OCI-LY7 (cell line): ENCODE data around the gene HTRA2. TPM values are rescaled to one million over a fixed set of nuclear protein-coding genes. Genes with fewer than 3 reads are reported as not detected.

Experiments used
- BruUV-seq: library from RNA; stranded (reverse); fragments of 400-500 nt; replicated peaks from 2 replicates; lab custom pipeline; 2021; lab: Mats Ljungman, UMichigan
- CTCF ChIA-PET: fragments of 300-600 bp; sonication (Branson Sonifier 250); formaldehyde crosslinking; loops from one replicate; lab custom pipeline; 2022; ENCODE audit warnings: antibody characterized with exemption; ENCODE audit not compliant: unreplicated experiment; lab: Charles Lee
- POLR2A ChIA-PET: fragments of 300-600 bp; sonication (Branson Sonifier 250); formaldehyde crosslinking; loops from one replicate; lab custom pipeline; 2022; ENCODE audit warnings: antibody characterized with exemption; lab: Charles Lee
- DNase-seq: peaks from one replicate; pipeline ENCODE4 v3.0.0-alpha.2; 2015; ENCODE audit warnings: low spot score
- H2AFZ ChIP-seq: fragments of 200-600 bp; sonication (generic), shearing (Covaris generic); 2 replicates; pipeline ENCODE4 v1.6.1; 2014; ENCODE audit warnings: mild to moderate bottlenecking, antibody characterized with exemption, low read length, moderate library complexity
- H3K27ac ChIP-seq: fragments of 200-600 bp; sonication (generic); 2 replicates; pipeline ENCODE4 v1.5.1; 2014; ENCODE audit warnings: mixed run types, low read depth, mild to moderate bottlenecking, moderate library complexity, low read length, inconsistent platforms; ENCODE audit not compliant: poor library complexity, severe bottlenecking
- H3K36me3 ChIP-seq: fragments of 200-600 bp; sonication (generic); 2 replicates; pipeline ENCODE4 v1.6.1; 2014; ENCODE audit warnings: mild to moderate bottlenecking, antibody characterized with exemption, low read length, moderate library complexity, mixed read lengths; ENCODE audit not compliant: insufficient read depth
- H3K4me1 ChIP-seq: fragments of 200-600 bp; sonication (generic); 2 replicates; pipeline ENCODE4 v1.5.1; 2014; ENCODE audit warnings: mild to moderate bottlenecking, low read length; ENCODE audit not compliant: insufficient read depth, poor library complexity, severe bottlenecking
- H3K4me2 ChIP-seq: fragments of 200-600 bp; sonication (generic); 2 replicates; pipeline ENCODE4 v1.6.1; 2014; ENCODE audit warnings: mild to moderate bottlenecking, low read length
- H3K4me3 ChIP-seq: fragments of 200-600 bp; sonication (generic); 2 replicates; pipeline ENCODE4 v1.5.1; 2014; ENCODE audit warnings: mild to moderate bottlenecking, low read depth, low read length; ENCODE audit not compliant: poor library complexity, severe bottlenecking
- H3K79me2 ChIP-seq: fragments of 200-600 bp; sonication (generic); 2 replicates; pipeline ENCODE4 v1.6.1; 2016; ENCODE audit warnings: low read depth, mild to moderate bottlenecking, low read length, moderate library complexity, mixed read lengths; ENCODE audit not compliant: insufficient read depth
- H3K9me2 ChIP-seq: fragments of 200-600 bp; sonication (generic); 2 replicates; pipeline ENCODE4 v1.6.1; 2016; ENCODE audit warnings: mild to moderate bottlenecking, low read length, mixed read lengths; ENCODE audit not compliant: insufficient read depth
- H3K9me3 ChIP-seq: fragments of 200-600 bp; sonication (generic); 2 replicates; pipeline ENCODE4 v1.6.1; 2014; ENCODE audit warnings: mild to moderate bottlenecking, mixed run types, low read length, mixed read lengths
- H4K20me1 ChIP-seq: fragments of 200-600 bp; sonication (generic); 2 replicates; pipeline ENCODE4 v1.6.1; 2014; ENCODE audit warnings: mild to moderate bottlenecking, antibody characterized with exemption, low read length, moderate library complexity, mixed read lengths; ENCODE audit not compliant: insufficient read depth
- CTCF ChIP-seq: fragments of 200-600 bp; sonication (generic); conservative IDR thresholded peaks from 2 replicates; pipeline ENCODE4 v1.5.1; 2014; ENCODE audit warnings: mild to moderate bottlenecking, antibody characterized with exemption, low read length, moderate library complexity, mixed read lengths
- EZH2phosphoT487 ChIP-seq: fragments of 200-600 bp; sonication (generic); IDR thresholded peaks from 2 replicates; pipeline ENCODE4 v1.6.1; 2018; ENCODE audit warnings: low read depth, borderline replicate concordance, mild to moderate bottlenecking, mixed run types, antibody characterized with exemption, low read length, moderate library complexity, mixed read lengths
- intact Hi-C: fragments of 100-400 bp; cut with micrococcal nuclease; formaldehyde crosslinking; loops from one replicate; pipeline ENCODE4 v1.10.0; 2022; ENCODE audit not compliant: unreplicated experiment
- total RNA-seq, 2 experiments: library from RNA; depleted of rRNA in 1 of 2; stranded (reverse); fragments of >200 nt in 1 of 2; shearing (Covaris generic) in 1 of 2; gene quantifications; 2 replicates each; pipeline ENCODE4 v1.2.3, GENCODE V29; 2014 to 2022

The HTRA2 gene
- total RNA-seq, 2 experiments from 2014 or later, result 50.7 to 54.8 TPM

GRCh38 chr2:74502720-74503505 lies 26.8 kb upstream of the HTRA2 start:
- peak overlapping the region; percentile 45; the same call in 1 of the 2 replicates for H3K4me2 ChIP-seq
- intact Hi-C loops, result no loop called here
- no peak for DNase-seq
- BruUV-seq, result no TSS peak
- H3K36me3 ChIP-seq, result peaks cover 15% of the 10 kb centered on the region
- no peaks in the 10 kb centered on the region for H3K9me2 ChIP-seq
- peaks cover 5% of the 10 kb centered on the region; the same call in 1 of the 2 replicates for H3K79me2 ChIP-seq
- ChIA-PET CTCF (interaction anchor here (0.5 kb wide), 1 partner anchor 456 kb away, joined by 7 read pairs; the partner anchor contains the start of gene POLE4), POLR2A (no interaction called here)
- TF ChIP-seq CTCF (peak; percentile 41; the same call in 1 of the 2 replicates), EZH2phosphoT487 (no peak)
- no peak overlapping the region for H3K27ac ChIP-seq
- H4K20me1 ChIP-seq, result no peaks in the 10 kb centered on the region
- no peak overlapping the region for H2AFZ ChIP-seq
- H3K4me3 ChIP-seq, result no peak overlapping the region
- no peaks in the 10 kb centered on the region for H3K9me3 ChIP-seq
- H3K4me1 ChIP-seq, result peaks cover 23% of the 10 kb centered on the region

GRCh38 chr2:74503506-74504475 lies 25.9 kb upstream of the HTRA2 start:
- no peaks in the 10 kb centered on the region for H3K9me3 ChIP-seq
- H3K4me2 ChIP-seq, result peak overlapping the region; percentile 45; the same call in 1 of the 2 replicates
- intact Hi-C loops, result no loop called here
- H3K79me2 ChIP-seq, result peaks cover 5% of the 10 kb centered on the region; the same call in 1 of the 2 replicates
- no peak overlapping the region for H3K27ac ChIP-seq
- no peak for TF ChIP-seq EZH2phosphoT487
- no peak for TF ChIP-seq CTCF
- no peak overlapping the region for H2AFZ ChIP-seq
- H3K36me3 ChIP-seq, result peaks cover 15% of the 10 kb centered on the region
- no peak overlapping the region for H3K4me3 ChIP-seq
- ChIA-PET POLR2A (no interaction called here), CTCF (interaction anchor here (0.5 to 1.0 kb wide), 3 partner anchors 27 to 455 kb away, joined by 3 to 7 read pairs (median 3); partner anchors contain the start of gene POLE4)
- peaks cover 27% of the 10 kb centered on the region for H3K4me1 ChIP-seq
- H4K20me1 ChIP-seq, result no peaks in the 10 kb centered on the region
- DNase-seq, result no peak
- no TSS peak for BruUV-seq
- H3K9me2 ChIP-seq, result no peaks in the 10 kb centered on the region
